H7 (cell line): Measurements from ENCODE around the gene ZNF316. TPM values are rescaled to one million over a fixed set of nuclear protein-coding genes. Genes with fewer than 3 reads are reported as not detected.
A peak's percentile ranks its signal among the peaks of the same experiment; 100 is the strongest.

Experiments used
- DNase-seq: peaks from one replicate; pipeline ENCODE4 v3.0.0; 2012
- H3K27me3 ChIP-seq: 2 replicates; pipeline ENCODE4 v1.6.0; 2011; ENCODE audit warnings: mild to moderate bottlenecking, low read length; ENCODE audit not compliant: control insufficient read depth, insufficient read depth
- H3K36me3 ChIP-seq: replicated peaks from 2 replicates; pipeline ENCODE4 v1.5.1; 2011; ENCODE audit warnings: low read length; ENCODE audit not compliant: control insufficient read depth, insufficient read depth
- H3K4me3 ChIP-seq: 2 replicates; pipeline ENCODE4 v1.5.1; 2011; ENCODE audit warnings: low read depth, mild to moderate bottlenecking, control low read depth, low read length, moderate library complexity; ENCODE audit not compliant: insufficient read depth
- total RNA-seq: library from RNA; depleted of rRNA; stranded (reverse); fragments of >200 nt; shearing (Covaris generic); gene quantifications from 2 replicates; pipeline ENCODE4 v1.2.3, GENCODE V29; 2014; rRNA removed

Gene ZNF316
- total RNA-seq = 7.6 and 10.0 TPM in 2 replicates

DNA sequence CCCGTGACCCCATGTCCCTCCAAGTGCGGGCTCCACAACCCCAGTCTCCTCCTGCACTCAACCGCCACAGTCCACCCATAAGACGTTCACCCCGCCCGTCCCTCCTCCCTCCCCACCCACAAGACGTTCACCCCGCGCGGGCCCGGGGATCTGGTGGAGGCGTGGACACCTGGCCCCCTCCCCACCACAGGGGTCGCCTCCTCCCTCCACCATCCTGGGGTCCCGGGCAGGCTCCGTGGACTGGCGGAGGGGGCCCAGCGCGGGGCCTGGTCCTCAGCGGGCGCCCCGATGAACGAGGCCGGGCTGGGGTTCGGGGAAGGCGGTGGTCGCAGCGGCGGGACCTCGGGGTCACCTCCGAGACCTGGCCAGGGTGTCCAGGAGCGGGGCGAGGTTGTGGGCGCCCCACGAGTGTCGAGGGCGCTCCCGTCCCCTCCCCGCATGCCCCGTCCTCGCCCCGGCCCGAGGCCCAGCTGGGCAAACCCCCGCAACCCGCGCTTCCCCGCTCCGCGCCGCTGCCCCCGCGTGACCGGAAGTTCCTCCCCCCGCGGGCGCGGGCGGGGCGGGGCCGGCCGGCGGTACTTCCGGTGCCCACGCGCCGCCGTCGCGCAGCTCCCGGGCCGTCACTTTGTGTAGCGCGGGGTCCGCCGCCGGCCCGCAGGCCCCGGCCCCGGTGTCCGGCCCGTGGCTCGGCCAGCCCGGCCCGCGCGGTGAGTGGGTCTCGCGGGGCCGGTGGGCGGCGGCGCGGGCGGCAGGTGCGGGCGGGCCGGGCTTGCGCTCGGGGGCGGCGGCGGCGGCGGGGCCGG is at the start of gene ZNF316:
Gene ZNF316 (plus strand): TSS at position 578 of the 803 bp plus-strand sequence. CDS start 5,092 bp downstream, outside the sequence.
- DNase-seq = peak; percentile 82
- H3K36me3 ChIP-seq = no peaks in the 10 kb centered on the region; the same call in 1 of the 2 replicates
- peak within 1 kb of the TSS; percentile 77 for H3K4me3 ChIP-seq
- no peaks in the 10 kb centered on the region; the same call in 1 of the 2 replicates for H3K27me3 ChIP-seq

DNA sequence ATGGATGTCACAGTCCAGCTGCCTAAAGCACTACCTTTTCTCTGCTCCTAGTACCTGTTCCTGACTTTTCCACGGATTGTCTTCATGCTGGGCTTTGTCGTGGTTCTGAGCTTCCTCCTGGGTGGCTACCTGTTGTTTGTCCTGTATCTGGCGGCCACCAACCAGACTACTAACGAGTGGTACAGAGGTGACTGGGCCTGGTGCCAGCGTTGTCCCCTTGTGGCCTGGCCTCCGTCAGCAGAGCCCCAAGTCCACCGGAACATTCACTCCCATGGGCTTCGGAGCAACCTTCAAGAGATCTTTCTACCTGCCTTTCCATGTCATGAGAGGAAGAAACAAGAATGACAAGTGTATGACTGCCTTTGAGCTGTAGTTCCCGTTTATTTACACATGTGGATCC is 48.6 kb upstream of the ZNF316 start:
- Histone ChIP-seq H3K27me3 (no peaks in the 10 kb centered on the region), H3K36me3 (peaks cover 15% of the 10 kb centered on the region), H3K4me3 (no peak overlapping the region)
- no peak for DNase-seq

DNA sequence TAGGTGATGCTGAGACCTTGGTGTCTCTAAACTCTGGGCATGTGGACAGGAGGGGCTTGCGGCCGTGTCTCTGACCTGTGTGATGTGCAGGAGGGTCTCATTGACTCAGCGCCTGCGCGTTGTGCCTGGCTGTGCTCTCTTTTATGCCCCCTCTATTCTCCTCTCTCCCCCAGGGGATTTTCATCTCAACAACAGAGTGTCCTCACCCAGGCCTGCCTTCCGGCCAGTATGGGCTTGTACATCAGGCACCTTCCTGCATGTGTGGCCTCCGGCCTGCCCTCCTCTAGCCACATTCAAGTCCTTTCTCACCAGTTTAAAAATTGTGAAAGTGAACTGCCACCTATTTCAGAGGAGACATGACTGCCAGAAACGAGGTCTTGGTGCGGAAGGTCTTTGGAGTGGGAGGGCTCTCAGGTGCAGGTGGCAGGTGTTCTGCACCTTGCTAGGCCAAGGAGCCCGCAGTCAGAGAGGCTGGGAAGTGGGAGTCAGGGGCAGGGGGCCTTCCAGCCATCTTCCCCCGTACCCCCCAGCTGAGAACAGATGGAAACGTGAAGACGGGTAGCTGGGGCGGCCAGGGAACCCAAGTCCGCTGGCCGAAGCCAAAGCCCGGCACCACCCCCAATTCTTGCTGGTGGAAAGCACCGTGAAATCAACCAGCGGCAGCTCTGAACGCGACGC is 47.8 kb upstream of the ZNF316 start:
- no peak for DNase-seq
- Histone ChIP-seq H3K36me3 (peaks cover 14% of the 10 kb centered on the region), H3K4me3 (peak overlapping the region; percentile 22), H3K27me3 (no peaks in the 10 kb centered on the region)

DNA sequence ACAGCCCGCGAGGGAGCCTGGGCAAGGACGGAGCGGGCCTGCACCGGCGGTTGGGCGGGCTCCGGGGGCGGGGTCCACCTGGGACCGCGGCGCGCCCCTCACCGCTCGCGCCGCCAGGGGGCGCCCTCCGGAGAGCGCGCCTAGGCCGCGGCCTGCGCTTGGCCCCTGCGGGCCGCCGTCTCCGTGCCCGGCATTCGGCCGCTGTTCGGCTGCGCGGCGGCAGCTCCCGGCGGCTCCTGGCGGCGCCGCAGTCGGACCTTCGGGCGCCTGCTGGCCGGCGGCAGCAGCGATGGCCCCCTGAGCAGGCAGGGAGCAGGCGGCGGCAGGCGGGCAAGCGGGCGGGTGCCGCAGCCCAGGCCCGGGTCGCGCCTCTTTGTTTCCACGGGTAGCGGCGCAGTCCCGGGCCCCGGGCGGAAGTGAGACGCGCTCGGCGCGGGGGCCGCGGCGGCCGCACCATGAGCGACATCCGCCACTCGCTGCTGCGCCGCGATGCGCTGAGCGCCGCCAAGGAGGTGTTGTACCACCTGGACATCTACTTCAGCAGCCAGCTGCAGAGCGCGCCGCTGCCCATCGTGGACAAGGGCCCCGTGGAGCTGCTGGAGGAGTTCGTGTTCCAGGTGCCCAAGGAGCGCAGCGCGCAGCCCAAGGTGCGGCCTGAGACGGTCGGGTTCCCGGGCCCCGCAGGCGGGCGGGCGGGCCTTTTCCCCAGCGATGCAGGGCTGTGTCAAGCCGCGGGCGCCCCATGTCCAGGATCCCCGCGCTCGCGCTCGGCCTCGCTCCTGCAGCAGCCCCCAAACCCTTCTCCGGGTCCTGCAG is 47.1 kb upstream of the ZNF316 start, which contains the start of gene INTS15:
Gene INTS15 (plus strand): TSS at position 193 of the 816 bp plus-strand sequence. CDS start 263 bp downstream, at position 456.
- DNase-seq = peak; percentile 99
- Histone ChIP-seq H3K27me3 (no peaks in the 10 kb centered on the region), H3K36me3 (peaks cover 10% of the 10 kb centered on the region), H3K4me3 (peak within 1 kb of the TSS; percentile 95)

DNA sequence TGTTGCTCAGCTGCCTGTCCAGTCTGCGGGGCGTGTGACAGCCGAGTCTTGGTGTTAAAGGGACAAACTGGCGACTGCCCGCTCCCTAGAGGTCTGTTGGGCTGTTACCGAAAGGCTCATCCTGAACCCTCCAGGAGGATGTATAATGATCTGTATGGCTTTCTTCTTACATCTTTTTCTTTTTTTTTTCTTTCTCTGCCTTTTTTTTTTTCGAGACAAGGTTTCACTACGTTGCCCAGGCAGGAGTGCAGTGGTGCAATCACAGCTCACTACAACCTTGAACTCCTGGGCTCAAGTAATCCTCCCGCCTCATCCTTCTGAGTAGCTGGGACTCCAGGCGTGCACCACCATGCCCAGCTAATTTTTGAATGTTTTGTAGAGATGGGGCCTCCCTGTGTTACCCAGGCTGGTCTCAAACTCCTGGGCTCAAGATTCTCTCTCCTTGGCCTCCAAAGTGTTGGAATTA is 46.4 kb upstream of the ZNF316 start:
- Histone ChIP-seq H3K36me3 (peaks cover 12% of the 10 kb centered on the region), H3K4me3 (peak overlapping the region; percentile 95), H3K27me3 (no peaks in the 10 kb centered on the region)
- no peak for DNase-seq

DNA sequence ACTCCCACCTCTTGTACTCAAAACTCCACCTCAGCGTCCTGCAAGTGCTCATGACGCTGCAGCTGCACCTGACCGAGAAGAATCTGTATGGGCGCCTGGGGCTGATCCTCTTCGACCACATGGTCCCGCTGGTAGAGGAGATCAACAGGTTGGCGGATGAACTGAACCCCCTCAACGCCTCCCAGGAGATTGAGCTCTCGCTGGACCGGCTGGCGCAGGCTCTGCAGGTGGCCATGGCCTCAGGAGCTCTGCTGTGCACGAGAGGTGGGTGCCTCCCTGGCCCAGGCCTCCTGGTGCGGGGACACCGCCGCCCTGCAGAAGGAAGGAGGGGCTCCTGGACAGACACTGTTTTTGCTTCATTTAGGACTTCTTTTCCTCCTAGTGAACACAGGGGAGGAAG is 37.0 kb upstream of the ZNF316 start:
- H3K27me3 ChIP-seq = no peaks in the 10 kb centered on the region
- peaks cover 18% of the 10 kb centered on the region for H3K36me3 ChIP-seq
- DNase-seq = peak; percentile 20
- no peak overlapping the region for H3K4me3 ChIP-seq

DNA sequence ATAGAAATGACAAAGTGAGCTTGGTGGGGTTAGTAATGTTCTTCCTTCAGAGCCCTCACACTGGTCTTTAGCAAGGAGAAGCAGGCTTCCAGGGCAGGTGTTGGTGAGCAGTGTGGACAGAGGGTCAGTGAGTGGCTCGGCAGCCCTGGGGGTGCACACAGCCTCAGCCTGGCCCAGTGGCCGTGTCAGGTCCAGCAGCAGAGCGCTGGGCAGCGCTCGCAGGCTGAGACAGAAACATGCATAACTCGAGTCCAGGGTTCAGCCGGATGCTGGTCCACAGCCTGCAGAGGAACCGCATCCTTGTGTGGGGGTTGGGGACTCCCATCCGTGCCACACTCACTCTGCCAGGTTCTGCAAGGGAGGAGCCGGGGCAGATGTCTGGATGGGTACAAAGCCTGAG is 32.7 kb upstream of the ZNF316 start:
- H3K36me3 ChIP-seq = peaks cover 7% of the 10 kb centered on the region
- no peak for DNase-seq
- H3K27me3 ChIP-seq = no peaks in the 10 kb centered on the region
- H3K4me3 ChIP-seq = no peak overlapping the region

DNA sequence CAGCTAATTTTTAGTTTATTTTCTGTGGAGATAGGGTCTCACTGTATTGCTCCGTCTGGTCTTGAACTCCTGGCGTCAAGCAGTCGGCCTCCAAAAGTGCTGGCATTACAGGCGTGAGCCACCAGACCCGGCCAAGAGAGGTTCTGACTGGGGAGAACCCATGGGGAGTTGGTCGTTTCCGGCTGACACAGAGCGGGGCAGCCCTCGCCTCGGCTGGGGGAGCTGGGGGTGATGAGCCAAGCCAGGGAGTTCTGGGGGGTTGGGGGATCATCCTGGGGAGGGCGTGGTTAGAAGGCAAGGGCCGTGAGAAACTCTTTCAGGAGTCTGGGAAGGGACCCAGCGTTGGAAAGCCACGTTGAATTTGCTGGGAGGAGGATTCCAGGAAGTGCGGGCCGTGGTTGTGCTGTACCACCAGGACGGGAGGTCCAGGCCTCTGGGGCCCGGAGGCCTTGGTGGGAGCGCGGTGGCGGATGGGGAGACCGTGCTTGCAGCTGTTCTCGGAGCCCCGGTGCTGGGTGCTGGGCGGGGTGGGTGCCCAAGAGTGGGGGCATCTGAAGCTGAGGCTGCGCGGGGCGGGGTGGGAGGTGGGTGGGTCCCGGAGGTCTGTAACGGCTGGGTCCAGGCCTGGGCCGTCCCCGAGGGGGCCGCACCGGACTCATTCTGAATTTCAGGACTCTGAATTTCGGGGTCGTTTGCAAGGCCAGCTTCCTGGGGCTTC is 30.1 kb upstream of the ZNF316 start:
- H3K36me3 ChIP-seq = peaks cover 5% of the 10 kb centered on the region
- DNase-seq = peak; percentile 55
- no peak overlapping the region for H3K4me3 ChIP-seq
- no peaks in the 10 kb centered on the region for H3K27me3 ChIP-seq

DNA sequence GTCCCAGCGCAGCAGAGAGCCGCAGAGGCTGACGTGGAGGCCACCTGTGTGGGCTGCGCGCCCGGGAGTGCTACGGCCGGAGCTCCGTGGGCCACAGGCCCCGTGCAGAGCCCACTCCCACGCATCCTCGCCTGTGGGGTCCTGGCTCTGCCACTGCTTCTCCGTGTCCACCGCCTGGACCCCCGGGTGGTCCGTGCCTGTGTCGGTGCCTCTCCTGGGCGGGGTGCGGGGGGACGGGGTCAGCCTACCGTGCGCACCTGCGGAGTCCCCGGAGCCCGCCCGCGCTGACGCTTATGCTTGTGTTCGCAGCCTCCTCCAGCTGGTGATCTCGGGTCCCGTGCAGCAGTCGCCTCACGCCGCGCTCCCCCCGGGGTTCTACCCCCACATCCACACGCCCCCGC is 29.5 kb upstream of the ZNF316 start:
- no peaks in the 10 kb centered on the region for H3K27me3 ChIP-seq
- peaks cover 3% of the 10 kb centered on the region for H3K36me3 ChIP-seq
- peak; percentile 63 for DNase-seq

DNA sequence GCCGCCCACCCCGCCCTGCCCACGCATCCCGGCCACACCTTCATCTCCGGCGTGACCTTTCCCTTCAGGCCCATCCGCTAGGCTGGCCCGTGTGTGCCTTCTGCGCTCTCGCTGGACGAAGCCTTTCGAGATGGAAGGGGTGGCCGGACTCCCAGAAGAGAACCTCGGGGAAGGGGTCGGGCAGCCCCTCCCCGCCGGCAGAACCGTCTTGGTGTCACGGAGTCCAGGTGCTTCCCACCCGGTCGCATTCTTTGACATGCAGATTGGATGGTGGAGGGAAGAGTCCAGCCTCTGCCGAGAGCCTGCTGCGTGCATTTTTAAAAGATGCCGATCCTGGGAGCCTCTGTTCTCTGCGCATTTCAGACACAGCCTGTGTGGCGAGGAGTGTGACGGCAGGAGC is 29.0 kb upstream of the ZNF316 start:
- Histone ChIP-seq H3K4me3 (no peak overlapping the region), H3K36me3 (peaks cover 2% of the 10 kb centered on the region; the same call in 1 of the 2 replicates), H3K27me3 (no peaks in the 10 kb centered on the region)
- peak; percentile 56 for DNase-seq

More for the DNA sequence above, 29.5 kb upstream of the ZNF316 start:
- no peak overlapping the region for H3K4me3 ChIP-seq

DNA sequence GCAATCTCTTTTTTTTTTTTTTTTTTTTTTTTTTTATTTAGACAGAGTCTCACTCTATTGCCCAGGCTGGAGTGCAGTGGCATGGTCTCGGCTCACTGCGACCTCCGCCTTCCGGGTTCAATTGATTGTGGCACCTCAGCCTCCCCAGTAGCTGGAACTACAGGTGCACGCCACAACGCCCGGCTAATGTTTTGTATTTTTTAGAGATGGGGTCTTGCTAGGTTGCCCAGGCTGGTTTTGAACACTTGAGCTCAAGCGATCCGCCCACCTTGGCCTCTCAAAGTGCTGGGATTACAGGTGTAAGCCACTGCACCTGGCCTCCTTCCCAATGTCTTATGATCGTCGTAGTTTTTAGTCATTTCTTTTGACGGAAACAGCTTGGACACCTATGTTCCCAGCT is 28.3 kb upstream of the ZNF316 start:
- H3K4me3 ChIP-seq = no peak overlapping the region
- peak; percentile 5 for DNase-seq
- peaks cover 2% of the 10 kb centered on the region; the same call in 1 of the 2 replicates for H3K36me3 ChIP-seq
- no peaks in the 10 kb centered on the region for H3K27me3 ChIP-seq

DNA sequence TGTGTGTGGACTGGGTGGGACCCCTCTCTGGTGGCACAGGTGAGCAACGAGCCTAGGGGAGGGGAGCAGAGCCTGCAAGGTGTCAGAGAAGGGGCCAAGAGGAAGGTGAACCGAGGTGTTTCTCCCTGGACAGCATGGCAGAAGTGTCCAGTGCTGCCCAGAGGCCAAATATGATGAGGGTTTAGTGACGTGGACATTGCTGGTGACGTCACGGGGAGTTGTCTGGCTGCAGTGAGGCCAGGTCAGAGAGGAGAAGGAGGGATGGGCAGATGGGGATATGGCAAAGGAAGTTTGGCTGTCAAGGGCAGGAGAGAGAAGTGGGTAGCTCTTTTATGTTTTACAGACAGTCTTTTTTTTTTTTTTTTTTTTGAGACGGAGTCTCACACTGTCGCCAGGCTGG is 24.3 kb upstream of the ZNF316 start:
- Histone ChIP-seq H3K27me3 (no peaks in the 10 kb centered on the region), H3K36me3 (0 out of 2 replicates have a peak, but pooled peaks cover 2% of the 10 kb centered on the region), H3K4me3 (no peak overlapping the region)
- no peak for DNase-seq

DNA sequence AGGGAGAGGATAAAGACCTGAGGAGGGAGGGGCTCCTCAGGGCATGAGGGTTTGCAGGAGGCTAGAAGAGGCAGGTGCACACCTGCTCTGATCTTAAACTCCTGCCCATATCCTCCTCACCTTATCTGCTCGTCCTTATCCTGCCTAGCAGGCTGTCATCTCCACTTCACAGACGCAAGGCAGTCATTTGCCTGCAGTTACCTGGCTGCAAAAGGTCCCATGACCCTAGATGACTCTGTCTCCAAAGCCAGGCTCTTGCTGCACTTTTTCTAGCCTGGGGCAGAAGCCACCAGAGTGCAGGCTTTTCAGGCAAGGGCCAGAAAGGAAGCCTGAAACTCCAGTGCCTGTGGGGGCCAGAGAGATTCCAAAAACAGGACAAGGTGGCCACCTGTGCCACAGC is 23.4 kb upstream of the ZNF316 start:
- H3K27me3 ChIP-seq = no peaks in the 10 kb centered on the region
- no peak overlapping the region for H3K4me3 ChIP-seq
- H3K36me3 ChIP-seq = 0 out of 2 replicates have a peak, but pooled peaks cover 2% of the 10 kb centered on the region
- DNase-seq = no peak
